IPS DF 6.9 (cell line): ENCODE results near the gene ARFIP2.
A peak's percentile ranks its signal among the peaks of the same experiment; 100 is the strongest.
"Not testable (repeated sequence)": the region's sequence is repeated elsewhere in the genome, so short reads cannot be mapped to it uniquely, and the experiment has no call there.

ENCODE experiments used
- DNase-seq: peaks from one replicate; pipeline ENCODE4 v3.0.0-alpha.2; 2013; ENCODE audit warnings: low read depth, low spot score
- H3K27ac ChIP-seq: one replicate; pipeline ENCODE4 v1.5.1; 2013; ENCODE audit warnings: low read length, control low read depth
- H3K27me3 ChIP-seq: 2 replicates; pipeline ENCODE4 v1.6.1; 2013; ENCODE audit warnings: mild to moderate bottlenecking, low read length; ENCODE audit not compliant: control insufficient read depth, insufficient read depth
- H3K36me3 ChIP-seq: 2 replicates; pipeline ENCODE4 v1.6.1; 2013; ENCODE audit warnings: low read length; ENCODE audit not compliant: control insufficient read depth, insufficient read depth
- H3K4me1 ChIP-seq: 2 replicates; pipeline ENCODE4 v1.6.1; 2013; ENCODE audit warnings: low read length; ENCODE audit not compliant: control insufficient read depth, insufficient read depth
- H3K4me3 ChIP-seq: 2 replicates; pipeline ENCODE4 v1.5.1; 2013; ENCODE audit warnings: mild to moderate bottlenecking, low read length
- H3K9me3 ChIP-seq: 2 replicates; pipeline ENCODE4 v1.6.1; 2013; ENCODE audit warnings: low read length, inconsistent platforms; ENCODE audit not compliant: control insufficient read depth, insufficient read depth
- WGBS: extraction: QIAGEN DNeasy Blood & Tissue Kit; methylation state at CpG from one replicate; pipeline ENCODE4 v1.1.7; 2013; ENCODE audit warnings: mixed read lengths, missing lambda C conversion rate; ENCODE audit not compliant: insufficient read length, insufficient coverage; 5-methylcytosine and 5-hydroxymethylcytosine counted together

The ARFIP2 gene, protein sequence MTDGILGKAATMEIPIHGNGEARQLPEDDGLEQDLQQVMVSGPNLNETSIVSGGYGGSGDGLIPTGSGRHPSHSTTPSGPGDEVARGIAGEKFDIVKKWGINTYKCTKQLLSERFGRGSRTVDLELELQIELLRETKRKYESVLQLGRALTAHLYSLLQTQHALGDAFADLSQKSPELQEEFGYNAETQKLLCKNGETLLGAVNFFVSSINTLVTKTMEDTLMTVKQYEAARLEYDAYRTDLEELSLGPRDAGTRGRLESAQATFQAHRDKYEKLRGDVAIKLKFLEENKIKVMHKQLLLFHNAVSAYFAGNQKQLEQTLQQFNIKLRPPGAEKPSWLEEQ

DNA sequence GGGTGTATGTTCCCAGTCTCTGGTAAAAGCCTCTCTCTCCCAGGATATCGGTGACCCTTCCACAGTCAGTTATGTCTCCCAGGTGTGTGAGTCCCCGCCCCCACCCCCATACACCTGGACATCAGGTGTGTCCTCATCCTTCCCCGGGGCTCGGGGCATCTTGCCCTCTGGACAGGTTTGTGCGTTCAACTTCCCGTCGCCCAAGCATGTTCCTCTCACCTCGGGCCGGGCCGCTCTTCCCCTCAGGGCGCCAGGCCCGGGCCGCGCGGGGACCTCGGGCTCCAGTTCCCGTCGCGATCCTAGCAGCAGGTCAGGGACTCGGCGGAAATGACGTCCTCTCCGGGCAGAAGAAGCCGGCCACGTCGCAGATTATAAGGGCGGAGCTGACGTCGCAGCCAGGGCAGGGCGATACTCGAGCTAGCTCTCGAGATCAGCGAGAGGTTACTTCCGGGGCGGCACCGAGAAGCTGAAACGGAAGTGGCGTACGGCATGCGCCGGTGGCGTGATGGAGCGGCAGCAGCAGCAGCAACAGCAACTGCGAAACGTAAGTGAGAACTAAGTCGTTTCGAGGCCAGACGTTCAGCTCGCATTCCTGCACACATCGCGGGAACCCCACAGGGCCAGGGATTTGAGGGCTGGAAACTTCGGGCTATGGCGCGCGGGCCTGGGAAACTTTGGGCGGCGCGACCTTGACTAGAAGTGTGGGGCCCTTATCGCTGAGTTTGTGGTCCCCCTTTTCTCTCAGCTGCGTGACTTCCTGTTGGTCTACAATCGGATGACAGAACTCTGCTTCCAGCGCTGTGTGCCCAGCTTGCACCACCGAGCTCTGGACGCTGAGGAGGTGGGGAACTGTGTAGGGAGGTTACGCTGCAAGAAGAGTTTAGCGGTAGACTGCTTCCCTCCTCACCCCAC lies at the start of gene ARFIP2, which contains the start of gene TIMM10B:
Gene ARFIP2 (minus strand): TSS at position 320 of the 912 bp plus-strand sequence. CDS start 910 bp downstream, outside the sequence.
Gene TIMM10B (plus strand): TSS at position 490 of the 912 bp plus-strand sequence. CDS start 16 bp downstream, at position 506.
- no peaks in the 10 kb centered on the region for H3K9me3 ChIP-seq
- peak within 1 kb of the TSS; percentile 60 for H3K4me3 ChIP-seq
- DNase-seq, result peak; percentile 95
- H3K27me3 ChIP-seq, result no peaks in the 10 kb centered on the region
- H3K4me1 ChIP-seq, result no peaks in the 10 kb centered on the region
- WGBS, result no CpG with 5 or more reads among the region's 66 CpGs
- H3K27ac ChIP-seq, result no peak within 1 kb of the TSS
- H3K36me3 ChIP-seq, result peaks cover 22% of the 10 kb centered on the region; the same call in 1 of the 2 replicates

DNA sequence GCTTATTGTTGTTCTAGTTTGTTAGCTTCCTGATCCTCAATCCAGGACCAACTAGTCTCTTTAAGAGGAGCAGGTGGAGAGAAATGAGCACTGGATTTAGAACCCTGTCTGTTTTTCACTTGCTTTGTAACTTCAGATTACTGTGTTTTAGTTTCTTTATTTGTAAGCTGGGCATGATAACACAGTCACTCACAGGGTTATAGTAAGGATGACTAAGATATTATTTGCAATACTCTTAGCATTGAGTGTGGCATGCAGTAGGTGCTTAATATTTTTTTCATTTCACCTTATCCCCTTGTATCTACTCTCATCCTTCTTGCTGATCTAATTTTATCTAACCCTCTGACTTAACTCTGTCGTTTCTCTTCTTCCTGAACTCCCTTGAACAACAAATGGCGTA lies 49.7 kb upstream of the ARFIP2 start:
- no peak overlapping the region for H3K27ac ChIP-seq
- no peak for DNase-seq
- no CpG with 5 or more reads among the region's 2 CpGs for WGBS
- H3K4me1 ChIP-seq, result no peaks in the 10 kb centered on the region
- H3K9me3 ChIP-seq, result no peaks in the 10 kb centered on the region
- no peaks in the 10 kb centered on the region for H3K36me3 ChIP-seq
- no peak overlapping the region for H3K4me3 ChIP-seq
- no peaks in the 10 kb centered on the region for H3K27me3 ChIP-seq

DNA sequence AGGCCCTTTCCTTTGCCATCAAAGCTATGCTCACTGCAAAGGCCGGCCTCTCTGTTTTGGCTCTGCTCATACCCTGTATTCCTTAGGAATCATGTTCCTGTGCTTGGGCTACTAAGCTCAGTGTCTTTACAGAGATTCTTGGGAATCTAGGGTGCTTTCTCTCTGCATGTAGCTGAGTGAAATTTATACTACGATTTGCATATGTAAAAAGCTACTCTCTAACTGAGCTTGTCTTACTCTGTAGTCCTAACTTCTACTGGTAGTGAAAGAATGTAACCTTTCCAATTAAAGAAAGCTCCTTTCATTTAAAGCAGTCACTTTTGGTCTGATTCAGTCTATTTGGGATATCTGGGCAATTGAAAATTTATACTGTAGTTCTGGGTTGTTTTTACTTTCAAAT lies 48.1 kb upstream of the ARFIP2 start:
- H3K4me3 ChIP-seq, result no peak overlapping the region
- no peaks in the 10 kb centered on the region for H3K36me3 ChIP-seq
- H3K4me1 ChIP-seq, result no peaks in the 10 kb centered on the region
- H3K27ac ChIP-seq, result no peak overlapping the region
- no CpG with 5 or more reads among the region's 2 CpGs for WGBS
- H3K9me3 ChIP-seq, result no peaks in the 10 kb centered on the region
- H3K27me3 ChIP-seq, result no peaks in the 10 kb centered on the region
- DNase-seq, result no peak

DNA sequence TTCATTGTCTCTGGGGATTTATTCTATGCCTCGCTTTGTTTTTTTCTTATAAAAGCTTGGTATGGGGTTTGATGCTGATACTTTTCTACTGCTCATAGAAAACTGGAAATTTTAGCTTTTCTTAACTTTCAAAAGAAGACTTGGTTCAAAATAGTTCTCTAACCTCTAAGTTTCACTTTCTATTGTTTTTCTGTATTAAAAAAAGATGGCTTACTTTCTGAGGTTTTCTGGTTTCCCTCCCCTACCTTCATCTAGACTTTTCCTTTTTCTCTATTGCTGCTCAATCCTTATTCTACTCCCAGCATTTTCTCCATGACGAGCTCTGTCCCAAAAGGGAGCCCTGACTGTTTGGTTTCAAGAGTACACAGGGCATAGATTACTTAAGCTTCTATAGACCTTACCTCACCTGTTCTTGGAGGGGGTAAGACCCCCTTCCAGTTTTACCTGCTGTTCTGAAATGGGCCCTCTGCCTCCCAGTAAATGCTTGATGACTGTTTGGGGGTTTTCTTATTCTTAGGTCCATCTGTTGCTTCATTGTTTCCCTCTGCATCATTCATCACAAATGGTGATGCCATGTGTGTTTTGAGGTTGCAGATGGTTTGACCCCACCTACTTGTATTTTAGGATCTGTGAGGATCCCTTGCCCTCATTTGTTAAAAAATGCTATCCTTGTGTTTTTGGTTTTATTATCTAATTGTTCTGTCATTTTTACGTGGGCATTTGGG lies 45.4 kb upstream of the ARFIP2 start:
- no peak overlapping the region for H3K27ac ChIP-seq
- H3K36me3 ChIP-seq, result no peaks in the 10 kb centered on the region
- no peaks in the 10 kb centered on the region for H3K4me1 ChIP-seq
- H3K9me3 ChIP-seq, result no peaks in the 10 kb centered on the region
- no peak for DNase-seq
- no peaks in the 10 kb centered on the region for H3K27me3 ChIP-seq
- H3K4me3 ChIP-seq, result no peak overlapping the region
- WGBS, result no CpG with 5 or more reads among the region's 3 CpGs

DNA sequence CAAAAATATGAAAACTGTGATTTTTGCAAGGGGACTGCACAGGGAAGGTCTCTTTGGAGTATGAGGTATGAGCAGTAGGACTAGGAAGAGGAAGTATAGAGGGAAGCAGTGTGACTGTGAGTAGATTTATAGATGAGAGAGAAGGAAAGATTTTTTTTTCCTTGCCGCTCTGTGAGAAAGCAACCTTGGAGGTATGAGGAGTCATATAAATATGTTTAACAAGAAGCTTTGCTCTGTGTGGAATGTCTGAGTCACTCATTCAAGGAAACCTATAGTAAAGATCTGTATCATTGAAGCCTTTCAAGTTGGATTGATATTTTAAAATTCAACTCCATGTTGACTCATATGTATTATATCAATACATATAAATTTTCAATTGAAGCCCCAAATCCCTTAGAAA lies 42.1 kb upstream of the ARFIP2 start:
- no peak overlapping the region for H3K4me3 ChIP-seq
- no peaks in the 10 kb centered on the region for H3K9me3 ChIP-seq
- no peaks in the 10 kb centered on the region for H3K4me1 ChIP-seq
- H3K27ac ChIP-seq, result no peak overlapping the region
- H3K36me3 ChIP-seq, result no peaks in the 10 kb centered on the region
- no peak for DNase-seq
- WGBS, result no CpG with 5 or more reads among the region's 1 CpG
- H3K27me3 ChIP-seq, result no peaks in the 10 kb centered on the region; the same call in 1 of the 2 replicates

DNA sequence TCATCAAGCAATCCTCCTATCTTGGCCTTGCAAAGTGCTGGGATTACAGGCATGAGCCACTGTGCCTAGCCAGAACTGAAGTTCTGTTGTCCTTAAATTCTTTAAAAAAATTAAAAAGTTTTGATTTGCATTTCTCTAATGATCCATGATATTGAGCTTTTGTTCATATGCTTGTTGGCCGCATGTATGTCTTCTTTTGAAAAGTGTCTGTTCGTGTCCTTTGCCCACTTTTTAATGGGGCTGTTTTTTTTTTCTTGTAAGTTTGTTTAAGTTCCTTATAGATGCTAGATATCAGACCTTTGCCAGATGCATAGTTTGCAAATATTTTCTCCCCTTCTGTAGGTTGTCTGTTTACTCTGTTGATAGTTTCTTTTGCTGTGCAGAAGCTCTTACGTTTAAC lies 40.8 kb upstream of the ARFIP2 start:
- H3K4me1 ChIP-seq, H3K27me3 ChIP-seq, H3K27ac ChIP-seq, H3K4me3 ChIP-seq, H3K36me3 ChIP-seq, DNase-seq, H3K9me3 ChIP-seq: not testable (repeated sequence)
- no CpG with 5 or more reads among the region's 3 CpGs for WGBS

DNA sequence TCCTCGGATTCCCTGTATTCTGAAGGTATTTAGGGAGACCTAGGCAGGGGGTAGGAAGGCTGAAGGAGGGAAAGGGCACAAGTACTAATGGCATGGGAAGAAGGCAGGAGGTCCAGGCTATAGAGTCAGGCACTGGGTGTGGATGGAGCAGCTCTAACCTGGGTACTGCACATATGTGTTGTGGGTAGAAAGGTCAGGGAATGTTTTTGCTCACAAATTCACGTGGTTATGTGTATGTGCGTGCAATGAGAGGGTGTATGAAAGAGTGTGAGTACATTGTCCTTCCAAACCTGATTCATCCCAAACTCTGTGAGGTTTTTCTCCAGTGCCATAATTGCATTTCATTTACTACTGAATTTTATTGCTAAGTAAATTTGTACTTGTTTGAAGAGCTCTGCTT lies 39.1 kb upstream of the ARFIP2 start:
- Histone ChIP-seq H3K27ac (no peak overlapping the region), H3K4me3 (no peak overlapping the region), H3K9me3 (no peaks in the 10 kb centered on the region), H3K36me3 (no peaks in the 10 kb centered on the region), H3K4me1 (no peaks in the 10 kb centered on the region), H3K27me3 (no peaks in the 10 kb centered on the region; the same call in 1 of the 2 replicates)
- no CpG with 5 or more reads among the region's 3 CpGs for WGBS
- no peak for DNase-seq

DNA sequence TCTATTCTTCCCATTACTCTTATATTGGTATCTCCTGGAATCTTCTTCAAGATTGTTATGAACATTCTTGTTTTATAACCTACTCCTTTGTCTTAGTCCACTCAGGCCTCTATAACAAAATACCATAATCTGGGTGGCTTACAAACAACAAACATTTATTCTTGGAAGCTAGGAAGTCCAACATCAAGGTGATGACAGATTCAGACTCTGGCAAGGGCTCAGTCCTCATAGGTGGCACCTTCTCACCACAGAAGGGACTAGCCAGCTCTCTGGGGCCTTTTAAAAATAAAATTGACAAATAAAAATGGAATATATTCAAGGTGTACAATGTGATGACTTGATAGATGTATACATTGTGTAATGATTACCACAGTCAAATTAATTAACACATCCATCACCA lies 35.7 kb upstream of the ARFIP2 start:
- Histone ChIP-seq H3K9me3 (no peaks in the 10 kb centered on the region), H3K4me1 (no peaks in the 10 kb centered on the region), H3K36me3 (no peaks in the 10 kb centered on the region), H3K27ac (no peak overlapping the region), H3K4me3 (no peak overlapping the region), H3K27me3 (no peaks in the 10 kb centered on the region; the same call in 1 of the 2 replicates)
- DNase-seq, result no peak

DNA sequence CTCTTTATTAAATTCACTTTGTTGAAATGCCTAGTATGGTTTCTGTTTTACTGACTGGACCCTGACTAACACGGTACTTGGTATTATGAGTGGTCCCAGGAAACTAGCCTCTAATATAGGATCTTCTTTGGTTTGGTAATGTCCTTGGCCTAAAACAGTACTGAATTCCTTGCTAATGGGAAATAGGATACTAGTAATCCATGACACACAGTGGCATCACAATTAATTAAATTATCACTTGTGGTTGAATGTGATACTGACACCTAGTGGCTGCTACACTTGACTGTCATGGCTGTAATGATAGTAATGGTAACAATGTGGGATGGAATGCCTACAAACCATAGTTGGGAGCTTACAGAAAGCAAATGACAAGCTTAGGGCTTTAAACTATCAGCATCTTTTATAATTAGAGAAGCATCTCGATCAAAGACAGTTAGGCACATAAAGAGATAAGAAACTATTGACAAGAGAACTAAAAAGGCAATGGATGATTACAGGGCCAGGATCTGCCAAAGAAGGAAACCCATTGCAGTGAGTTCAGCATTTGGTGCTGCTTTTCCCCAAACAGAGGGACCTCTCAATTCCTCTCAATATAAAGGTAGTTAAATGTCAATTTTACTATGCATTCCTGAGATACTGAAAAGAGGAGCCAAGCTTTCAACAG lies 24.6 kb upstream of the ARFIP2 start:
- no CpG with 5 or more reads among the region's 2 CpGs for WGBS
- Histone ChIP-seq H3K27me3 (no peaks in the 10 kb centered on the region), H3K4me3 (no peak overlapping the region), H3K27ac (no peak overlapping the region), H3K9me3 (no peaks in the 10 kb centered on the region), H3K36me3 (no peaks in the 10 kb centered on the region), H3K4me1 (no peaks in the 10 kb centered on the region)
- DNase-seq, result peak; percentile 25

DNA sequence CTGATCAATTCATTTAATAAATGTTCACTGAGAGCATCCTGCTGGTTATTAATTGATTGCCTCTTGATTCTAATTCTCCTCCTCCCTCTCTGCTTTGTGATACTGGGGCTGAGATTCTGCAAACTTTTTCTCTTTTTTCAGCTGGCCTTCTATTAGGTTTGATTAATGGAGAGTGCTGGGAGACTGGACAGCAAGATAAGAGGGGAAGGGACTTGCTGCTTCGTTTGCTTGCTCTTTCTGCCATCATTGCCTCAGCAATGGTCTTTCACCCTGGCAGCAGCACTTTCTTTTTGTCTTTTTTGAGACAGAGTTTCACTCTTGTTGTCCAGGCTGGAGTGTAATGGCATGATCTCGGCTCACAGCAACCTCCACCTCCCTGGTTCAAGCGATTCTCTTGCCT lies 23.0 kb upstream of the ARFIP2 start:
- DNase-seq, result no peak
- Histone ChIP-seq H3K27ac (no peak overlapping the region), H3K4me3 (no peak overlapping the region), H3K9me3 (no peaks in the 10 kb centered on the region), H3K4me1 (no peaks in the 10 kb centered on the region), H3K27me3 (no peaks in the 10 kb centered on the region), H3K36me3 (no peaks in the 10 kb centered on the region)
- WGBS, result no CpG with 5 or more reads among the region's 3 CpGs
